PC-9 (cell line): ENCODE measurements around the gene CTSE. TPM values are rescaled to one million over a fixed set of nuclear protein-coding genes. Genes with fewer than 3 reads are reported as not detected.
A peak's percentile ranks its signal among the peaks of the same experiment; 100 is the strongest.

Source experiments
- Bru-seq: library from RNA; stranded (reverse); fragments of 400-500 nt; gene quantifications from one replicate; lab custom pipeline; 2021; lab: Mats Ljungman, UMichigan
- BruChase-seq, 2 experiments: library from RNA; stranded (reverse); fragments of 400-500 nt; gene quantifications; one replicate each; lab custom pipeline; 2021; lab: Mats Ljungman, UMichigan
- BruUV-seq: library from RNA; stranded (reverse); fragments of 400-500 nt; replicated peaks from 2 replicates; lab custom pipeline; 2021; lab: Mats Ljungman, UMichigan
- CTCF ChIA-PET: fragments of 300-600 bp; sonication (Branson Sonifier 250); formaldehyde crosslinking; loops from one replicate; lab custom pipeline; 2022; ENCODE audit warnings: antibody characterized with exemption; lab: Charles Lee
- POLR2A ChIA-PET: fragments of 300-600 bp; sonication (Branson Sonifier 250); formaldehyde crosslinking; loops from one replicate; lab custom pipeline; 2022; ENCODE audit warnings: antibody characterized with exemption; ENCODE audit not compliant: unreplicated experiment; lab: Charles Lee
- DNase-seq, 2 experiments: peaks; one replicate each; pipeline versions ENCODE4 v3.0.0 to v3.0.0-alpha.2; 2015 to 2022; ENCODE audit warnings: mixed read lengths in 1 of 2
- H2AFZ ChIP-seq: fragments of 200-600 bp; sonication (generic); 2 replicates; pipeline ENCODE4 v1.8.1; 2017; ENCODE audit warnings: antibody characterized with exemption
- H3F3A ChIP-seq: fragments of 200-600 bp; sonication (generic); 2 replicates; pipeline ENCODE4 v1.8.1; 2017; ENCODE audit warnings: antibody characterized with exemption, mild to moderate bottlenecking, low read depth; ENCODE audit not compliant: insufficient read depth
- H3K27ac ChIP-seq: fragments of 200-600 bp; sonication (generic); 2 replicates; pipeline ENCODE4 v1.6.1; 2016; ENCODE audit warnings: mixed run types
- H3K27me3 ChIP-seq: fragments of 200-600 bp; sonication (generic); 2 replicates; pipeline ENCODE4 v1.6.1; 2016; ENCODE audit warnings: low read depth, mixed run types; ENCODE audit not compliant: insufficient read depth
- H3K36me3 ChIP-seq: fragments of 200-600 bp; sonication (generic); 2 replicates; pipeline ENCODE4 v1.6.1; 2016; ENCODE audit warnings: low read depth, mixed run types
- H3K4me1 ChIP-seq: fragments of 200-600 bp; sonication (generic); replicated peaks from 2 replicates; pipeline ENCODE4 v1.6.1; 2016; ENCODE audit warnings: mixed run types; ENCODE audit not compliant: insufficient read depth
- H3K4me2 ChIP-seq: fragments of 200-600 bp; sonication (generic); 2 replicates; pipeline ENCODE4 v1.6.1; 2017; ENCODE audit warnings: mixed run types
- H3K4me3 ChIP-seq: fragments of 200-600 bp; sonication (generic); 2 replicates; pipeline ENCODE4 v1.6.1; 2016; ENCODE audit warnings: mixed run types
- H3K79me2 ChIP-seq: fragments of 200-600 bp; sonication (generic); 2 replicates; pipeline ENCODE4 v1.6.1; 2017; ENCODE audit warnings: low read depth, mixed run types
- H3K9me2 ChIP-seq: fragments of 200-600 bp; sonication (generic); 2 replicates; pipeline ENCODE4 v1.8.1; 2017; ENCODE audit warnings: mild to moderate bottlenecking; ENCODE audit not compliant: insufficient read depth
- H3K9me3 ChIP-seq: fragments of 200-600 bp; sonication (generic); 2 replicates; pipeline ENCODE4 v1.8.1; 2016; ENCODE audit warnings: low read depth; ENCODE audit not compliant: insufficient read depth
- H4K20me1 ChIP-seq: fragments of 200-600 bp; sonication (generic); 2 replicates; pipeline ENCODE4 v1.8.1; 2017; ENCODE audit not compliant: insufficient read depth
- CTCF ChIP-seq: fragments of 200-600 bp; sonication (generic); conservative IDR thresholded peaks from 2 replicates; pipeline ENCODE4 v1.6.1; 2017; ENCODE audit warnings: mixed run types, antibody characterized with exemption, mild to moderate bottlenecking, moderate library complexity
- EZH2 ChIP-seq: fragments of 200-600 bp; sonication (generic); IDR thresholded peaks from 2 replicates; pipeline ENCODE4 v1.8.0; 2017; ENCODE audit warnings: antibody characterized with exemption, low read depth
- intact Hi-C: fragments of 100-400 bp; cut with micrococcal nuclease; formaldehyde crosslinking; loops from one replicate; pipeline ENCODE4 v1.10.0; 2022; ENCODE audit not compliant: unreplicated experiment
- long read RNA-seq: library from polyadenylated mRNA; stranded (forward); transcript quantifications from one replicate; pipeline ENCODE4 v2.0.0, GENCODE V29; 2022
- total RNA-seq: library from RNA; stranded (reverse); gene quantifications from 2 replicates; pipeline ENCODE4 v1.2.3, GENCODE V29; 2021

Gene CTSE
- total RNA-seq (0.65 and 1.2 TPM in 2 replicates), Bru-seq, nascent RNA (percentile 30 among the genes with signal in this experiment), BruChase-seq, experiment 1, labeled RNA remaining after a 2-hour chase (percentile 15 among the genes with signal in this experiment), BruChase-seq, experiment 2, labeled RNA remaining after a 6-hour chase (percentile 33 among the genes with signal in this experiment)
- long read RNA-seq, partial matches to known transcripts, result 1 of 1 reads
- long read RNA-seq, other reads (novel, unspliced or antisense), result 0 of 1 reads

DNA sequence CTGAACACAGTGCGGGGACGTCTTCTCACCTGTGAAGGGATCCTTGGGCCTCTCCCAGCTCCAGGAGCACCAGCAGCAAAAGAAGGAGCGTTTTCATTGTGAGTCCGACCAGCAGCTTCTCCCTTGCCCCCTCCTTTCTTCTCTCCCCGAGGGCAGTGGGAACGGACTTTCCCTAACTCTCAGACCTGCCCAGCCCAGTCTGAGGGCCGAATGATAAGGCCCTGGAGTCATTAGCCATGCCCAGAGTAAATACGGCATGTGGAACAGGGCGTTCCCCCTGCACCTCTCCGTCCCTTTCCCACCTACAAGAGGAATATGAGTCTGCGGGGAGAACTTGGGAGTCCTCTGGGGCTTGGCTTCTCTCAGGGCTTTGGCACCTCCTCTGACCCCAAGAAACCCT is at the start of gene CTSE:
CTSE (minus strand) TSS at position 201 of the 400 bp plus-strand sequence; CDS start at position 97, 104 bp downstream.
- no peaks in the 10 kb centered on the region for H3K36me3 ChIP-seq
- no TSS peak for BruUV-seq
- H3K9me2 ChIP-seq, result no peaks in the 10 kb centered on the region
- no peak for TF ChIP-seq CTCF
- no peak for TF ChIP-seq EZH2
- H3K79me2 ChIP-seq, result no peaks in the 10 kb centered on the region
- H3K4me2 ChIP-seq, result no peak within 1 kb of the TSS
- peaks cover 28% of the 10 kb centered on the region for H3K4me1 ChIP-seq
- POLR2A ChIA-PET, result no interaction called here
- CTCF ChIA-PET, result no interaction called here
- H2AFZ ChIP-seq, result no peak within 1 kb of the TSS
- DNase-seq, result no peak
- H3F3A ChIP-seq, result peaks cover 24% of the 10 kb centered on the region
- H3K9me3 ChIP-seq, result no peaks in the 10 kb centered on the region
- no peak within 1 kb of the TSS for H3K4me3 ChIP-seq
- no peaks in the 10 kb centered on the region for H3K27me3 ChIP-seq
- no peaks in the 10 kb centered on the region for H4K20me1 ChIP-seq
- intact Hi-C loops, result no loop called here
- H3K27ac ChIP-seq, result no peak within 1 kb of the TSS

DNA sequence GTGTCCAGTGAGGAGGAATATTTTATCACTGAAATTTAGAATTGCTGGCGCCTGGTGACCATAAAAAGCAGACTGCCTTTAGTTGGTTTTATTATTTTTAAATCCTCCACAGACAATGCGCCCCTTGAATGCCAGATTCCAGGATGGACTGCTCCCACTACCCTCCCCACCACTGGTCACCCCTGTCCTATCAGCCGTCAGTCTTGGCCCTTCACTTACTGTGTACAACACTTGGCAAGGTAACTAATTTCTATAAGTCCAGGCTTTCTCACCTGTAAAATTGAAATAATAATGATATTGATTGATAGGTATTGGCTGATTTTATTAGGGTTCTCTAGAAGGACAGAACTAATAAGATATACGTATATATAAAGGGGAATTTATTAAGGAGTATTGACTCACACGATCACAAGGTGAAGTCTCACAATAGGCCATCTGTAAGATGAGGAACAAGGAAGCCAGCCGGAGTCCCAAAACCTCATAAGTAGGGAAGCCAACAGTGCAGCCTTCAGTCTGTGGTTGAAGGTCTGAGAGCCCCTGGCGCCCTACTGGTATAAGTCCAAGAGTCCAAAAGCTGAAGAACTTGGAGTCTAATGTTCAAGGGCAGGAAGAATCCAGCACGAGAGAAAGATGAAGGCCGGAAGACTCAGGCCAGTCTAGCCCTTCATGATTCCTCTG is 47.1 kb upstream of the CTSE start:
- BruUV-seq, result no TSS peak
- Histone ChIP-seq H3K4me1 (no peaks in the 10 kb centered on the region), H3K36me3 (no peaks in the 10 kb centered on the region), H3K27me3 (no peaks in the 10 kb centered on the region), H3K9me2 (no peaks in the 10 kb centered on the region), H3K9me3 (no peaks in the 10 kb centered on the region), H3K4me3 (no peak overlapping the region), H3F3A (no peaks in the 10 kb centered on the region), H2AFZ (no peak overlapping the region), H3K79me2 (no peaks in the 10 kb centered on the region), H3K4me2 (no peak overlapping the region), H4K20me1 (no peaks in the 10 kb centered on the region), H3K27ac (no peak overlapping the region)
- no peak for DNase-seq
- ChIA-PET CTCF (no interaction called here), POLR2A (no interaction called here)
- TF ChIP-seq CTCF, result no peak
- TF ChIP-seq EZH2, result no peak
- intact Hi-C loops, result no loop called here

DNA sequence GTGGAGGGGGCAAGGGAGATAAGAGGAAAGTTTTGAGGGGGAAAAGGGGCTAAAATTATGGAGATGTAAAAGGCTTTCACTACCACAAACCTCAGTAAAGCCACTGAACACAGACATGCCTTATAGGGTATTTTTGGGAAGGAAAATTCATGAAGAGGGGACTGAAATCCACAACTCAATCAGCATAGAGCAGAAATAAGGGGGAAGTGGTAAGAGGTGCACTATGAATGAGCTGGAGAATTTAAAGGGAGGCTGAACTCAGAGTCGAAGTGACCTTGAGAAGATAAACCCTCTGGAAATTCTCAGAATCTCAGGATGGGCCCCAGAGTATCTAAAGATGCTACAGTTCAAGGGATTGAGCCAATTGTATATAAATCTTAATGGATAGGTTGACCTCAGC is 44.6 kb upstream of the CTSE start:
- no peak for TF ChIP-seq EZH2
- no peak for TF ChIP-seq CTCF
- no peak overlapping the region for H3K4me3 ChIP-seq
- H4K20me1 ChIP-seq, result no peaks in the 10 kb centered on the region
- no peaks in the 10 kb centered on the region for H3K27me3 ChIP-seq
- no TSS peak for BruUV-seq
- ChIA-PET POLR2A (no interaction called here), CTCF (no interaction called here)
- no peaks in the 10 kb centered on the region for H3K9me2 ChIP-seq
- no peak overlapping the region for H2AFZ ChIP-seq
- no peaks in the 10 kb centered on the region for H3K4me1 ChIP-seq
- H3K36me3 ChIP-seq, result no peaks in the 10 kb centered on the region
- H3K4me2 ChIP-seq, result no peak overlapping the region
- H3K27ac ChIP-seq, result no peak overlapping the region
- no peaks in the 10 kb centered on the region for H3F3A ChIP-seq
- H3K79me2 ChIP-seq, result no peaks in the 10 kb centered on the region
- no peaks in the 10 kb centered on the region for H3K9me3 ChIP-seq
- no peak for DNase-seq
- intact Hi-C loops, result no loop called here
